CD4-positive, alpha-beta T cell treated with Interleukin-4 for 1 hour (primary cell): Measurements from ENCODE around the gene ZBTB33.

ENCODE experiments used
- DNase-seq, 2 donors: peaks; one replicate each; pipeline ENCODE4 v3.0.0-alpha.2; 2020 to 2022

The ZBTB33 gene

GRCh38 chrX:120269373-120270035 is 18.9 kb downstream of the ZBTB33 start:
- DNase-seq: peak; percentile 37 to 46

- DNase-seq: no peak
Measured at GRCh38 chrX:120270567-120270966, 20.0 kb downstream of the ZBTB33 start.

DNA sequence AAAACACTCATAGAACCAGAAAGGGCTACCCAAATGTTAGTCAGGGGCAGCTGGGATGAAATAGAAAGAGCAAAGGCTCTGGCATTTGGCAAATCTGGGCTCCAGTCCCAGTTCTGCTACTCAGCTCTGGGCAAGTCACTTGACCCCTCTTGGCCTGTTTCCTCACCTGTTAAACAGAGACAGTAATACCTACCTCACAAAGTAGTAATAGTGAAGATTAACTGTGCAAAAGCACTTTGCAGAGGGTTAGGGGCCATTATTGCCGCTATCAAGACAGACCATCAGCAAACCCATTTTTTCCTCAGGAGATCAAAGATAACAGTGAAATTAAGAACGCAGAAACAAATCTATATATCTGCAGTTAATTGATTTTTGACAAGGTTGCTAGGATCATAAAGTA is 20.6 kb downstream of the ZBTB33 start:
- DNase-seq: no peak

DNA sequence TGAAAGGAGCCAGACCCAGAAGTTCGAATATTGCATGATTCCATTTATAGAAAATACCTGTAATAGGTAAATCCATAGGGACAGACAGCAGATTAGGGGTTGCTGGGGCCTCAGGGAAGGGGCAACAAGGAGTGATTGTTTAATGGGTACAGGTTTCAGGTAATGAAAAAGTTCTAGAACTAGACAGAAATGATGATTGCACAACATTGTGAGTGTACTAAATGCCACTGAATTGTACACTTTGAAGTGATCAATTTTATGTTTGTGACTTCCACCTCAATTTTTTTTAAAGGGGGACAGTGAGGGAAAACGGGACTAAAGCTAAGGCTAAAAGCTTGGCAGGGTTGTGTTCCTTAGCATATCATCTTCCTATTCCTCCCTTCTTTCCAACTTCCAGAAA is 23.5 kb downstream of the ZBTB33 start:
- DNase-seq: no peak

GRCh38 chrX:120274958-120275357 is 24.3 kb downstream of the ZBTB33 start:
- DNase-seq: no peak

DNA sequence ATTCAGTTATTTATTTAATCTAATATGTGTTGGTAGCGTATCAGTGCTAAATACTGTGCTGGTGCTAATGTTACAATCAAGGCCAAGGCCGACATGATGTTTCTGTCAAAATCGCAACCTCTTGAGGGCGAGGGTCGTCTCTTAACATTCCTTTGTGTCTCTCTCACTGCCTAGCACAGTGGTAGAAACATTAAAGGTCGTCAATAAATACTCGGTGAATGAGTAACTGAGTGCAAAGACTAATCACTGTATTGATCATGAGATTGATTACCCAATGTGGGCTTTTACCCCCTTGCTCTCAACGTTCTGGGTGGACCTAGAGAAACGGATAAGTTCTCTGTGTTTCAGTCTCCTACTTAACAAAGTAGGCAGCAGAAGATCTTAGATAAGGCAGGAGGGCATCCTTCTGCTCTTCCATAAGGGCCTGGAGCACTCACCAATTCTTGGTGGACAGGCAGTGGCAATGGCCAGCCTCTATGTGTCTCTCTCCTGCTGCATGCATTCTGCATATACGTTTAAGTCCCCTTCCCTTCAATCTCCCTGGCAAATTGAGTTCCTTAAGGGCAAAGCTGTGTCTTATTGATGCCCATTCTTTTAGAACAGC is 30.5 kb downstream of the ZBTB33 start:
- no peak for DNase-seq

DNA sequence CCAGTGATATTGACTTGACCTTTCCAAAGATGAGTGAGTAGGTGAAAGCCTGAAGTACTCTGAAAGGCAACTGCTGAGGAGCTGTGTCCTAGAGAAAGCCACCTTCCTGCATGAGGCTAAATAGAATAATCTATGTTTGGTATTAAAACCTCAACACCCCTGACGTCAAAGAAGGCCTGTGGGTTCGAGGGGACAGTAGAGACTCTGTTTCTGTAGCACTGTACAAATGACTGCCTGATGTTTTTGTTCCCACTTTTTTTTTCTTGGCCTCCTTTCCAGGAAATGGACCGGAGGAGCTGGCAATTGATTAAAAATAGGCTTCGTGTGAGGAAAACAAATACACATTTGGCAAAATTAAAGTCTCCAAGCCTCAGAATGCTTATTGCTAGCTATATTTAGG is 31.1 kb downstream of the ZBTB33 start:
- DNase-seq: no peak

DNA sequence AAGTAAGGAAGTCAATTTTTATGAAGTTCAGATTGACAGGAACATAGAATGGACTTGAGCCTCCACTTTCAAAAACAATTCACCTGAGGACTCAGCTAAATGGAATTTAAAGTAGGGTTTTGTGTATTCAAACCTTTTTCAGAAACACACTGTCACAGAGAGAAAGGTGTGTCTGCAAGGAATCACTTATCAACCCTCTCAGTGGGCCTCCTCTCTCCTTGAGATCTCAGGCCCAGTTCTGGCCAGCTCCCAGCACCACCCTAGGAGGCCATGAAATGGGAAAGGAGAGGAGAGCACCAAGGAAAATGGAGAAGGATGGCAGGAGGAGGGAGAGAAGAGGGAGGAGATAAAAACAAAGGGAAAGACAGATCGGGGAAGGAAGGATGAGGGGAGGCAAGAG is 32.1 kb downstream of the ZBTB33 start:
- no peak for DNase-seq

GRCh38 chrX:120286733-120287512 is 36.3 kb downstream of the ZBTB33 start:
- DNase-seq: no peak

- no peak for DNase-seq
Measured at GRCh38 chrX:120287513-120288112, 37.0 kb downstream of the ZBTB33 start.

DNA sequence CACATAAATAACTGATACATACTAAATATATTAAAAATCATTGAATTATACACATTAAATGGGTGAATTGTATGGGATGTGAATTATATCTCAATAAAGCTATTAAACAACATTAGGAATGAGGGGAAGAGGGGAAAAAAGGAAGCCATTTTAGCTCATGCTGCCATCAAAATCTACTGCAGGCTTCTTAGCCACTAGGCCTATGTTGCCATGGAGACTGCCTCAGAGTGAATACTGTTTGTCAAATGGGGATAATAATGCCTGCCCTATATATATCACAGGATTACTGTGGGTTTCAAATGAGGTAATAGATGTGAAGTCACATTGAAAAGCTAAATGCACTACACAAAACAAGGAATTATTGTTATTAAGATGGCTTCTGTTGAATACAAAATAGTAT is 39.5 kb downstream of the ZBTB33 start:
- no peak for DNase-seq

GRCh38 chrX:120291211-120291610 is 40.6 kb downstream of the ZBTB33 start:
- no peak for DNase-seq

DNA sequence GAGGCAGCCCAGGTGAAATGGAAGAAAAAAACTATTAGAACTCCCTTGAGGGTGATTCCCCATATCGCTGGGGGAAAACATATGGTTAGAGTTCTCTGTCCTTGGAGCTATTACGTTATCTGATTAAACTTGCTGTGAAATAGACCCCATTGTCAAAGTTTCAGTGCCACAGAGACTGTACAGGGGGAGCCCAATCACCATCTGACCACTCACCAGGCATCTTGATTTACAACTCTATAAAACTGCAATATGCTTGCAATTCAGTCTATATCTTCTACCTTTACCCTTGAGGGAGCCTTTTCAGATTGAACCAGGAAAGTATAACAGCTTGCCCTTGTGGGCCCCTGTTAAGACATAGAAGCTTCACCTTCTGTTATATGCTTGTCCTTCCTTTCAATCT is 42.4 kb downstream of the ZBTB33 start:
- DNase-seq: no peak

GRCh38 chrX:120294651-120295050 is 44.0 kb downstream of the ZBTB33 start:
- peak in 1 of 2 donors; percentile 9 for DNase-seq

- no peak for DNase-seq
Measured at GRCh38 chrX:120297923-120298322, 47.3 kb downstream of the ZBTB33 start.

GRCh38 chrX:120299928-120300327 is 49.3 kb downstream of the ZBTB33 start:
- DNase-seq: no peak

DNA sequence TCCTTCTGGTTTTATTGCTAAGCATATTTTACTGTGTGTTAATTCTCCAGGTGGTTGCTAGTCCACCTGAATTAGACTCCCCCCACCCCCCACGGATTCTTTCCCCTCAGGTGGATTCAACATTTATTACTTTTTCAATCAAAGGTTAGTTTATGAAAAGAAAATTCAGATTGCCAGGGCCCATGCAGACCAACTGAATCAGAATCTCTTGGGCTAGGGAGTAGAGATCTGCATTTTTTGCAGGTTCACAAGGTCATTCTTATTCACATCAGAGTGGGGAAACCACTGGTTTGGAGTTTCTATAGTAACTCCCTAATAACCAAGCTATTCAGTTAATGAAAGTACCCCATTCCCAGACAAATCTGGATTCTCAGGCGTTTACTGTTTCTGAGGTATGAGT is 50.9 kb downstream of the ZBTB33 start:
- no peak for DNase-seq

GRCh38 chrX:120301960-120302359 is 51.3 kb downstream of the ZBTB33 start:
- no peak for DNase-seq

- peak; percentile 67 to 70 for DNase-seq
Measured at GRCh38 chrX:120302434-120302833, 51.8 kb downstream of the ZBTB33 start.

GRCh38 chrX:120304256-120304655 is 53.6 kb downstream of the ZBTB33 start:
- DNase-seq: no peak

GRCh38 chrX:120305531-120306141 is 55.0 kb downstream of the ZBTB33 start:
- DNase-seq: no peak

GRCh38 chrX:120306630-120307029 is 56.0 kb downstream of the ZBTB33 start:
- no peak for DNase-seq
